Vagina (tissue), 2 donors: ENCODE data around the gene NPBWR2. TPM values are rescaled to one million over a fixed set of nuclear protein-coding genes. Genes with fewer than 3 reads are reported as not detected.

Source experiments
- DNase-seq, 2 donors: peaks; one replicate each; pipeline ENCODE4 v3.0.0-alpha.2; 2017; ENCODE audit errors: extremely low spot score in 2 of 2
- H3K27ac ChIP-seq: fragments of 200-600 bp; sonication (generic); one replicate; pipeline ENCODE4 v1.5.1; 2019
- H3K27me3 ChIP-seq: fragments of 200-600 bp; sonication (generic); one replicate; pipeline ENCODE4 v1.5.1; 2019
- H3K36me3 ChIP-seq, 2 donors: fragments of 200-600 bp; sonication (generic); one replicate each; pipeline ENCODE4 v1.5.1; 2017 to 2019
- H3K4me1 ChIP-seq: fragments of 200-600 bp; sonication (generic); one replicate; pipeline ENCODE4 v1.5.1; 2019
- H3K4me3 ChIP-seq, 2 donors: fragments of 200-600 bp; sonication (generic); 1 replicate in 1 of 2; 2 replicates in 1 of 2; pipeline ENCODE4 v1.5.1; 2016 to 2019
- H3K9me3 ChIP-seq: fragments of 200-600 bp; sonication (generic); one replicate; pipeline ENCODE4 v1.5.1; 2019
- POLR2A ChIP-seq, 2 donors: fragments of 450-650 bp; IDR thresholded peaks; one replicate each; pipeline ENCODE4 v1.6.1; 2017; ENCODE audit warnings: antibody characterized with exemption in 2 of 2, mild to moderate bottlenecking in 2 of 2, moderate library complexity in 2 of 2
- POLR2AphosphoS5 ChIP-seq, 2 donors: sonication (generic); formaldehyde crosslinking; IDR thresholded peaks; one replicate each; pipeline ENCODE4 v1.9.0; 2017; ENCODE audit warnings: antibody characterized with exemption in 2 of 2, mild to moderate bottlenecking in 2 of 2, low read depth in 1 of 2; ENCODE audit not compliant: insufficient read depth in 1 of 2
- intact Hi-C: fragments of 100-400 bp; cut with DNase I; formaldehyde crosslinking; loops from one replicate; pipeline ENCODE4 v1.15.1; 2023
- total RNA-seq: library from RNA; depleted of rRNA; stranded (reverse); fragments of >200 nt; gene quantifications from one replicate; pipeline ENCODE4 v1.2.3, GENCODE V29; 2016
- TF ChIP-seq, protein P1 (sequence below), 3 experiments: fragments of 450-650 bp in 2 of 3; fragments of 200-600 bp in 1 of 3; sonication (generic) in 1 of 3; IDR thresholded peaks; one replicate each; pipeline ENCODE4 v1.5.1; 2017 to 2019; ENCODE audit warnings: antibody characterized with exemption in 3 of 3, mild to moderate bottlenecking in 2 of 3, moderate library complexity in 2 of 3

The NPBWR2 gene
- total RNA-seq, 1 donor from 2014 or later = not detected

DNA sequence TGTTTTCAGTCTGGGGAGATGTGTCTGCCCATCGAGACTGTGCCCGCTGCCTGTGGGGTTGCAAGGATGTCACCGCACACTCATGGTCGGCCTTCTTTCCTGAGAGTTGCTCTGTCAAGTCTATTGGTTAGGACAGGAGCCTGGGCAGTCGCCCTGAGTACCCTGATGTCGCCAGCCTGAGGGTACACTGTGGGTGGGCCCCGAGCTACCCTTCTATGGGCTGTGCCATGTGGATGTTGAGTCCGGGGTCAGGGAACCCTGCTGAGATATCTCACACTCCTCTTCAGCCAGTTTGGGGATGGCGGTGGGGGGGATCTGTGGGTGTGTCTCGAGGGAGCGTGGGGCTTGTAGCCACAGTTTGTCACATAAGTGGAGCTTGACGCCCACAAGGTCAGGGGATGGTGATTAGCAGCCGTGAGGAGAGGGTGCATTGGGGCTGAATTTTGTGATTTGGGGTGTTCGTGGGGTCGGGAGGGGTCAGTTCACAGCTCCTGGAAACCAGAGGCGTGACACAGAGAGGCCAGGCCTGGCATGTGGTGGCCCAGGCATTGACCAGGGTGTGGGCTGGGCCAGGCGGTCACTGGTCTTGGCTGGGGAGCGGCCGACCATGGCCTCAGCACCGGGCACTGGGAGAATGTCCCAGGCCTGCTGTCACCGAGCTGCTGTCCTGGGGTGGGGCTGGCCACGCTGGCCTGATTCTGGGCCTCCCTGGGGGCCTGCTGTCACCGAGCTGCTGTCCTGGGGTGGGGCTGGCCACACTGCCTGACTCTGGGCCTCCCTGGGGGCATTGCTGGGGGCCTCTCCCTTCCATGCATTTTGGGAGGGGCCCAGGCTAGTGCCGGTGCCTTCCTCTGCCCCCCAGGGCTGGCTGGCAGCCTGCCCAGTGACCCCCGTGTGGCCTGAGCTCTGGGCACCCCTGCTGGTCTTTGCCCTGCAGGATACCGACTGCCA lies 1.6 kb upstream of the NPBWR2 start:
- Histone ChIP-seq H3K27ac (no peak overlapping the region), H3K4me3 (no peak overlapping the region), H3K27me3 (no peaks in the 10 kb centered on the region), H3K9me3 (no peaks in the 10 kb centered on the region), H3K36me3 (no peaks in the 10 kb centered on the region), H3K4me1 (no peaks in the 10 kb centered on the region)
- TF ChIP-seq POLR2A (IDR thresholded peaks at IDR 0.05) (no peak), POLR2AphosphoS5 (IDR thresholded peaks at IDR 0.05; ENCODE audit: insufficient read depth in 1 of 2, low read depth in 1 of 2) (no peak)
- TF ChIP-seq, protein P1, sequence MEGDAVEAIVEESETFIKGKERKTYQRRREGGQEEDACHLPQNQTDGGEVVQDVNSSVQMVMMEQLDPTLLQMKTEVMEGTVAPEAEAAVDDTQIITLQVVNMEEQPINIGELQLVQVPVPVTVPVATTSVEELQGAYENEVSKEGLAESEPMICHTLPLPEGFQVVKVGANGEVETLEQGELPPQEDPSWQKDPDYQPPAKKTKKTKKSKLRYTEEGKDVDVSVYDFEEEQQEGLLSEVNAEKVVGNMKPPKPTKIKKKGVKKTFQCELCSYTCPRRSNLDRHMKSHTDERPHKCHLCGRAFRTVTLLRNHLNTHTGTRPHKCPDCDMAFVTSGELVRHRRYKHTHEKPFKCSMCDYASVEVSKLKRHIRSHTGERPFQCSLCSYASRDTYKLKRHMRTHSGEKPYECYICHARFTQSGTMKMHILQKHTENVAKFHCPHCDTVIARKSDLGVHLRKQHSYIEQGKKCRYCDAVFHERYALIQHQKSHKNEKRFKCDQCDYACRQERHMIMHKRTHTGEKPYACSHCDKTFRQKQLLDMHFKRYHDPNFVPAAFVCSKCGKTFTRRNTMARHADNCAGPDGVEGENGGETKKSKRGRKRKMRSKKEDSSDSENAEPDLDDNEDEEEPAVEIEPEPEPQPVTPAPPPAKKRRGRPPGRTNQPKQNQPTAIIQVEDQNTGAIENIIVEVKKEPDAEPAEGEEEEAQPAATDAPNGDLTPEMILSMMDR (IDR thresholded peaks at IDR 0.05) = no peak
- intact Hi-C loops = no loop called here
- no peak for DNase-seq

DNA sequence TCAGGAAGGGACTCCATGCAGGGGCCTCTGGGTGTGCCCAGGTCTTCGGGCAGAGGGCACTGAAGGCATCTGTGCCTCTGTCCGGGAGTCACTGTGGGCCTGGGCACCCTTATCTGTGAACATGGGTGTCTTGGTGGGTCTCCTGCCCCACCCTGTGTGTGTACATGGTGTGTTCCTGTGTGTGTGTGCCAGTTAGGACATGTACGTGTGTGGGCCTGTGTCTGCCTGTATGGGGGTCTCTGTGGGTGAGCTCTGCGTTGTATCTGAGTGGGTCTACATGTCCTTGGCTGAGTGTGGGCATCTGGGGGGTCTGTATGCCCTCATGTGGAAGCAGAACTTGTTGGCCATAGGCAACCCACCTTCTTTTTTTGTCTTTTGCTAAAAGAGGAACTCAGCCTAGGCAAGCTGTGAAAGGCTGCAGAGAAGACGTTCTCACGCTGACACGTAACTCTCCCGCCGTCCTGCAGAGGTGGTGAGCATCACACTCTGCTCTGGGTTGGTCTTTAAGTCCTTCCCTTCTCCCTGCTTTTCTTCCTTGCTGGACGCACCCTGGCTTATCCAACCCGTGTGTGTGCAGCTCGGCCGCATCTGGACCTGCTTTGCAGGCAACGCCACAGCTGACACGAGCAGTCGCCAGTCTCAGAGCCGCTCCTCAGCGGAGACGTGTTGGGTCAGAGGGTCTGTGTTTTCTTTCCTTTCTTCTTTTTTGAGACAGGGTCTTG lies 532 bp upstream of the NPBWR2 start:
- Histone ChIP-seq H3K27ac (no peak overlapping the region), H3K36me3 (no peaks in the 10 kb centered on the region), H3K27me3 (no peaks in the 10 kb centered on the region), H3K9me3 (no peaks in the 10 kb centered on the region), H3K4me3 (no peak overlapping the region), H3K4me1 (no peaks in the 10 kb centered on the region)
- no peak for DNase-seq
- intact Hi-C loops = no loop called here
- TF ChIP-seq, protein P1 (IDR thresholded peaks at IDR 0.05) = no peak
- TF ChIP-seq POLR2AphosphoS5 (IDR thresholded peaks at IDR 0.05; ENCODE audit: insufficient read depth in 1 of 2, low read depth in 1 of 2) = no peak

DNA sequence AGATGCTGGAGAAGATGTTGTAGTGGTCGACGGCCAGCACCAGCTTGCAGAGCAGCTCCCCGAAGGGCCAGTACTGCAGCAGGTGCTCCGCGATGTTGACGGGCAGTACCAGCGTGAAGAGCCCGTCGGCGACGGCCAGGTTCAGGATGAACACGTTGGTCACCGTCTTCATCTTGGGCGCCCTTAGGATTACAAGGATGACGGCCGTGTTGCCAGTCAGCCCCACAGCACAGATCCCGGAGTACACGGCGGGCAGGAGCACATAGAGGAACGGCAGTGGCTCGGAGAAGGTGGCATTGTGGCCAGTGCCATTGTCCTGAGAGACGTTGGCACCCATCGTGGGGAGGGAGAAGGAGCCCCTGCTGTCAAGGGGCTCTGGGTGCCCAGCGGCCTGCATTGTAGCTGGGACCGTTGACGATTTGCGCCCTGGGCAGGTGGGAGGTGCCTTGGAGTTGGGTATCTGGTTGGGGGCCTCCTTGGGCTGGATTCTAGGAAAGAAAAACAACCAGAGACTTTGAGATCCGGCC lies 867 bp downstream of the NPBWR2 start:
- peaks cover 9% of the 10 kb centered on the region for H3K27me3 ChIP-seq
- no peak for DNase-seq

DNA sequence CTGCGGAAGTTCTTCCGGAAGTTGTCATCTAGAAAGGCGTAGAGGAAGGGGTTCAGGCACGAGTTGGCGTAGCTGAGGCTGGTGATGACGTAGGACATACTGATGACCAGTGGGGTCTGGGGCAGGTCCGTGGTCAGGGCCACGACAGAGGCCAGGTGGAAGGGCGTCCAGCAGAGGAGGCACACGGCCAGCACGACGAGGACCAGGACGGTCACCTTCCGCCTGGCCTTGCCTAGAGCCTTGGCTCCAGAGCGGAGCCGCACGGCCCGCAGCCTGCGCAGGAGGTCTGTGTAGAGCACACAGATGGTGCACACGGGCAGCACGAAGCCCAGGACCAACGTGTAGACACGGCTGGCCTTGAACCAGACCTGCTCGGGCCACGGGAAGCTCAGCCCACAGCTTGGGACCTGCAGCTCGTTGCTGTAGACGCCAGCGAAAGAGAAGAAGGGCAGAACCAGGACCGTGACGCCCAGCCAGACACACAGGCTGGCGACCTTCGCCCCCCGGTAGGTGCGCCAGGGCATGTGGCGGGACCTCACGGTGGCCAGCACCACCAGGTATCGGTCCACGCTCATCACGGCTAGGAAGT lies 1.4 kb downstream of the NPBWR2 start:
- DNase-seq = no peak
- intact Hi-C loops = no loop called here
- H3K27me3 ChIP-seq = peaks cover 9% of the 10 kb centered on the region

More for the DNA sequence above, 867 bp downstream of the NPBWR2 start:
- peaks cover 10% of the 10 kb centered on the region for H3K4me1 ChIP-seq
- intact Hi-C loops = no loop called here
- H3K36me3 ChIP-seq = no peaks in the 10 kb centered on the region
- no peaks in the 10 kb centered on the region for H3K9me3 ChIP-seq
- H3K27ac ChIP-seq = no peak overlapping the region
- no peak overlapping the region for H3K4me3 ChIP-seq
- TF ChIP-seq POLR2A (IDR thresholded peaks at IDR 0.05) (no peak), POLR2AphosphoS5 (IDR thresholded peaks at IDR 0.05; ENCODE audit: insufficient read depth in 1 of 2, low read depth in 1 of 2) (no peak)
- TF ChIP-seq, protein P1 (IDR thresholded peaks at IDR 0.05) = no peak

More for the DNA sequence above, 1.4 kb downstream of the NPBWR2 start:
- Histone ChIP-seq H3K4me3 (no peak overlapping the region), H3K4me1 (peaks cover 10% of the 10 kb centered on the region), H3K9me3 (no peaks in the 10 kb centered on the region), H3K36me3 (no peaks in the 10 kb centered on the region), H3K27ac (no peak overlapping the region)
- no peak for TF ChIP-seq POLR2AphosphoS5 (IDR thresholded peaks at IDR 0.05; ENCODE audit: insufficient read depth in 1 of 2, low read depth in 1 of 2)
- no peak for TF ChIP-seq POLR2A (IDR thresholded peaks at IDR 0.05)
- TF ChIP-seq, protein P1 (IDR thresholded peaks at IDR 0.05) = no peak
